Activated CD8-positive, alpha-beta memory T cell treated with anti-CD3 and anti-CD28 coated beads, Interleukin-2, amount 50 U/mL, for 24 hours (primary cell): ENCODE measurements around the gene SLC23A1.
"Not testable (repeated sequence)": the region's sequence is repeated elsewhere in the genome, so short reads cannot be mapped to it uniquely, and the experiment has no call there.

Experiments used
- DNase-seq: peaks from one replicate; pipeline ENCODE4 v3.0.0-alpha.2; 2020; ENCODE audit errors: extremely low read depth

Gene SLC23A1

DNA sequence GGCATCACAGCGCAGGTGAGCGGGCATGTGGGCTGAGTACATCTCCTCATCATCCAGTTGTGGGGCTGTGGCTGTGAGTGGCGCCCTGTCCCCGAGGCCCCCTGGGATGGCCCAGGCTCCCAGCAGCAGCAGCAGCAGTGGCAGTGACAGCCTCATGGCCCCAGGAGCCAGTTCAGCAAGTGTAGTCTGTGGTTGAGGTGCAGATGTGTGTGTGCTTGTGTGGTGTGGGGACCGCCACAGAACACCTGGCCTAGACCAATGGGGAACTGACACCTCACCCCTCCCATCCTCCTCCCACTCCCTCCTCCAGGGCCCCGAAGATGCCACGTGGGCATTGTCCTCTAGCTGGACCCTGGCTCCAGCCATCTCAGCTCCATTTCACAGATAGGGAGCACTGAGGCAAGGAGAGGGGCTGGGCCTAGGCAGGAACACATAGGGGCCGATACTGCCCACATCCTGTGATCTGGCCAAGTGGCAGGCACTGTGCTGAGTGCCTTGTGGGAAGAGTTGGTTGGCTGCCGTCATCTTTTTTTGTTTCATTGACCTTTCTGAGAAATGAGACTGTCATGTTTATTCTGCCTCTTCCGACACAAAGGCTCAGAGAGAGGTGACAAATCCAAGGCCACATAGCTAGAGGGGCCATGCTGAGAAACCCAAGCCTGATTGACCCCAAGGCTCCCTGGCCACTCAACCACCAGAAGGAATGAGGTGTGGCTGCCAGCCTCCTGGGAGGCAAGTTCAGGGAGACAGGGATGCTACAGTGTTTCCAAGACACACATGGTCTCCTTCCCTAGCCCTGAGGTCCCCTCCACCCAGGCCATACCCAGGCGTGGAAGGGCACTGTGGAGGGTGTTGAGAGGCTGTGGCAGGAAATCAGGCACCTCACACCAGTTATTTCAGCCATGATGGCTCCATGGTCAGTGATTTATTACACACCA, 6.9 kb upstream of the SLC23A1 start, which contains the start of gene MZB1:
TSS of gene MZB1 (minus strand) at position 213 of the 938 bp plus-strand sequence. CDS start at position 156, 57 bp downstream.
- no peak for DNase-seq

DNA sequence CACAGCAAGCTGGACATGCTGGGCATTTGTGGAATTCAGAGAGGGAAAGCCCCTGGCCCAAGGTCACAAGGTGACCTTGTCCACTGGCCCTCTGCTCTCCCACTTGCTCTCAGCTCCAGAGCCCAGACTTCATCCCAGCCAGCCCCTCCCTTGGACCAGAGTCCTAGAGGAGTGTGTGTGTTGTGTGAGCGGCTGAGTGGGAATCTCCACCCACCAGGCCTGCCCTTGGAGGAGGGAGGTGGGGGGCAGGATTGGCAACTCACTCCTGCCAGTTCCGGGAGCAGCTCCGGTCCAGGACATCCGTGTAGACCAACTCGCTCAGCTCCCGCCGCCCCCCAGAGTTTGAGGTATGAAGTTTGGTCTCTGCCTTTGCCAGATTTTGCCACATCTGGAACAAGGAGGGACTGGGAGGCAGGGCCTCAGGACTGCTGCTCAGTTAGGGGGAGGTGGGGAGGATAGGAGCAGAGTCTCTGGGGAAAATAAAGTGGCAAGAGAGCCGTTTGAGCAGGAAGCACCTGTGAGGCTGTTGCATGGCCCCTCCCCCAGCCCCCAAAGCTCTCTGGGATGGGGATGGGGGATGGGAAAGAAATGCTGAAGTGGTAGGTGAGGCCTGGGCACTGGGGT, 5.2 kb upstream of the SLC23A1 start:
- DNase-seq: no peak

DNA sequence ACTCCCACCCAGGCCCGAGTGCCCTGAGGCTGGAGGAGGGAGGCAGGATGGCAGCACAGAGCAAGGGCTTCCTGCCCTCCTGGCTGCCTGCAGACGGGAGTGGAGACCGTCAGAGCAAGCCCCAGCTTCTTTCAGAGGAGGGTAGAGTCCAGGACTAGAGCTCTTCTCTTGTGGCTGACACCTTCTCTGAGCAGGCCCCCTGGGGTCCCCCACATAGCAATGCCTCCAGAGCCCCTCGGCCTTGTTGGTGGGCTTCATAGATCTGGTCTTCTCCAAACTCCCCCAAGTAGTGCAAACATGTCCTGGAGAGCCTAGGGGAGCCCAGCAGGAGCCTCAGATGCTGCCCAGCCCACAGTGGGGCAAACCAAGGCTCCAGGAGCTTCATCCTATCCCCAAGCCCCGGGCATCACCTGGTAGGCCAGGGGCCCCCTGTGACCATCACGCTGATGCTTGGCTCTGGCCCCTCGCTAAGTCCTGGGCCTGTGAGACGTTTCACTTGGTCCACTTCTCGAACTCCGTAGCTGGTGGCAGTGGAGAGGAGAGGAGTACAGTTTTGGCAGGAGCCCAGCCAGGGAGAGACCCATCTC, 4.6 kb upstream of the SLC23A1 start:
- no peak for DNase-seq

DNA sequence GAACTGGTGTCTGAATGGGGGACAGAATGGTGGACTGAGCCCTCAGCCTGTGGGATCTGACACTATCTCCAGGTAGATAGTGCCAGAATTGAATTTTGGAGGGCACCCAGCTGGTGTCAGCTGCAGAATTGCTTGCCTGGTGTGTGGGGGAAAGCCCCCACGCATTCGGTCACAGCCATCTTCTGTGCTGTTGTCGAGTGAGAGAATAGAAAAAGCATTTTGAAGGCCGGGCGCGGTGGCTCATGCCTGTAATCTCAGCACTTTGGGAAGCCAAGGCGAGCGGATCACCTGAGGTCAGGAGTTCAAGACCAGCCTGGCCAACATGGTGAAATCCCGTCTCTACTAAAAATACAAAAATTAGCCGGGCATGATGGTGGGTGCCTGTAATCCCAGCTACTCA, 3.9 kb upstream of the SLC23A1 start:
- not testable (repeated sequence) for DNase-seq

DNA sequence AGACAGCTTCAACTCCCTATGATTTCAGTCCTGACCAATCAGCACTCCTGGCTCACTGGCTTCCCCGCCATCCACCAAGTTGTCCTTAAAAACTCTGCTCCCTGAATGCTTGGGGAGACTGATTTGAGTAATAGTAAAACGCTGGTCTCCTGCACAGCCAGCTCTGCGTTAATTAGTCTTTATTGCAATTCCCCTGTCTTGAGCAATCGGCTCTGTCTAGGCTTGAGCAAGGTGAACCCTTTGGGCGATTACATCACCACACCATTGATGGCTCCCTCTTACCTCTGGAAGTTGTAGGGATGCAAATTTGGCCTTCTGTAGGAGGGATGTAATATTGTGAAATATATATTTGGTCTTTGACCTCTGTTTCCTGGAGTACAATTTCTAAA, 2.9 kb upstream of the SLC23A1 start:
- no peak for DNase-seq

DNA sequence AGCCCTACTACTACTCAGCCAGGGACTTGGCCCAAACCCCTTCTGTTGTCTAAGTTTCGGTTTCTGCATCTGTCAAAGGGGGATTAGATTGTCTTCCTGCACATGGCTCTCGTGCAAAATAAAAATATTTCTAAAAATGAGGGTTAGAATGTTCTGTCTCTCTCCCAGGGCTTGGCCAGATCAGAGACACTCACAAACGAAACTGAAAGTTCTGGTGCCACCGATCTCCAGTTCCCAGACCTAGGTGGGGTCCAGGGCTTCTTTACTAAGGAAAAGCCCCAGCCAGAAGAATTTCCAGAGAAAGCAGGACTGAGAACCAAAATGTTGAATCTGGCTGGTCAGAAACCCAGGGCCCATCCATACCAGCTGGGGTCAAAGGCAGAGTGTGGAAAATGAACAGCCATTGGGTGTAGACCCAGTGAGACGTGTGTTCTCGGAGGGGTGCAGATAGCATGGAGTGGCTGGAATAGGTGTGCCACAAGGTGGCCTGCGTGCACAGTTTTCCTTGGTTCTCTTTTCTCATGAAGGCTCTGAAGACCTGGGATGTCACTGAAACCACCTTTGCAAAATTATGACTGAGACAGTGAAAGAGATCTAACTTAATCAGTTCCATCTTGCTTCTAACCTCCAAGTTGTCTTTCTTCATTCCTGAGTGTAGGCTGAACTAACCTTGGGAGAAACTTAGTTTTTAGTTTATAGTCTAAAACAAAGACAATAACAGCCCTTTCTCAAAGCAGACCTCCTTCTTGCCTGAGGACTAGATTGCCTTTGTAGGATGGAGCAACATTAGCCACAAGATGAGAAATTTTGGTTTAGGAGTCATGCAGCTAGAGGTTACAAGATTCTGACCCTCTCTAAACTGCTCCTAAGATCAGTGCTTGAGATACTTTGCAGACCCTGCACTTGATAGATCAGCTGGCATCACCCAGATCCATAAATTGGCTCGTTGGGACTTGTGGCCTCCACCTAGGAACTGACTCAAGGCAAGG, 2.3 kb upstream of the SLC23A1 start:
- no peak for DNase-seq

DNA sequence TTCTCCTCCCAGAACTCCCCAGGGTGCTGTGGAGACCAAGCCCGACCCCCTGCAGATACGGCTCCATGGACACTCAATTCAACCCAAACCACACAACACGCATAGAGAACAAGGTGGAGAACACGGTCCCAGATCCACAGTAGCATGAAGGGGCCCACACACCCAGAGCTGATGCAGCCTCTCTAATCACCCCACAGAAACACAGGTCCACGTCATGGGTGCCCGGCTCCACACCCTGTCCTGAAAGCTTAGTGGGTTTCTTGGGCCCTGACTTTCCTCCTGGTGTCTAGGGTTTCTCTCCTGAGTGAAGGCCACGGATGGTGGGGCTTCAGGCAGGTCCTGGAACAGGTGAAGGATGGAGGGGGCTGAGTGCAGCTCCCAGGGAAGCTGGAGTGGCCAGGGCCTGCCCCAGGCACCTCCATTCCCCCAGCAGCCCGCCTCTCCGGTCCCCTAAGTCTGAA, 1.5 kb upstream of the SLC23A1 start:
- no peak for DNase-seq

DNA sequence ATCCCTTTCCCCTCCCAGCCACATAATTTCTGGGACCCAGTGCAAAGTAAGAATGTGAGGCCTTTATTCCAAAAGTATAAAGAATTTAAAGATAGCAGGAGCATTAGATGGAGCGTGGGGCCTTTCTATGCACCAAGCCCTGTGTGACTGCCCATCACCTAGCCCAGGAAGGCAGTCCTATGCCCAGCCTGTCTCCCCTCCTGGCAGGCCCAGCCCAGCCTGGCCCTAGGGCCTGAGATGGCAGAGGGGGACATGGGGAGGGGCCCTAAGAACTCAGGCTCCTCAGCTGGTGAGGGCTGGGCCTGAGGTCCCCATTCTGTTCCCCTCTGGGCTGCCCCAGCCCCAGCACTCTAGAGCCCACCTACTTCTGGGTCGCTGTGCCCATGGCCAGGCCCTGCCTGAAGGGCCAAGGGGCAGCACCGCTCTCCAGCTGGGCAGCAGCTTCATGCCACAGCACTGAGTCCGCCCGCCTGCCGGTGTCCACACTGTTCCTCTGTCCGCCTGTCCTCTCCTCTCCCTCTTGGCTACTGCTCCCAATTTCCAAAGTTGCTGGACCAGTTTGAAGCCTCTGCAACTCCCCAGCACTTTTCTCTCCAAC, 995 bp upstream of the SLC23A1 start:
- no peak for DNase-seq

DNA sequence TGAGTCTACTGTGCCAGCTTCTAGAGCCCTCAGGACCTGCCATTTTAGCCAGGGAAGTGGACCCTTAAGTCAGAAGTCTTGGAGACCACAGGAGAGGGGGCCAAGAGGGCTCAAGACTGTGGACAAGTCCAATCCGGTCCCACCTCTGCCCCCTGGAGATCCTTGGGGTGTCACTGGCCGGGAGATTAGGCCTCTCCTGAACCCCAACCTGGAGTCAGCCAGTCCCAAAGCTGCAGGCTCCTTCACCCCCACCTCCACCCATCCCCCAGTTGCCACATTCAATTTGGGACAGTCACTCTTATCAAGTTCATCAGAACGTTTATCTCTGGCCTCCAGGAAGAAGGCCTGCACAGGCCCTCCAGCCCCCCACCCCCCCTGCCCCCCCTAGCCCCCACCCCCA, 290 bp downstream of the SLC23A1 start:
- DNase-seq: no peak

DNA sequence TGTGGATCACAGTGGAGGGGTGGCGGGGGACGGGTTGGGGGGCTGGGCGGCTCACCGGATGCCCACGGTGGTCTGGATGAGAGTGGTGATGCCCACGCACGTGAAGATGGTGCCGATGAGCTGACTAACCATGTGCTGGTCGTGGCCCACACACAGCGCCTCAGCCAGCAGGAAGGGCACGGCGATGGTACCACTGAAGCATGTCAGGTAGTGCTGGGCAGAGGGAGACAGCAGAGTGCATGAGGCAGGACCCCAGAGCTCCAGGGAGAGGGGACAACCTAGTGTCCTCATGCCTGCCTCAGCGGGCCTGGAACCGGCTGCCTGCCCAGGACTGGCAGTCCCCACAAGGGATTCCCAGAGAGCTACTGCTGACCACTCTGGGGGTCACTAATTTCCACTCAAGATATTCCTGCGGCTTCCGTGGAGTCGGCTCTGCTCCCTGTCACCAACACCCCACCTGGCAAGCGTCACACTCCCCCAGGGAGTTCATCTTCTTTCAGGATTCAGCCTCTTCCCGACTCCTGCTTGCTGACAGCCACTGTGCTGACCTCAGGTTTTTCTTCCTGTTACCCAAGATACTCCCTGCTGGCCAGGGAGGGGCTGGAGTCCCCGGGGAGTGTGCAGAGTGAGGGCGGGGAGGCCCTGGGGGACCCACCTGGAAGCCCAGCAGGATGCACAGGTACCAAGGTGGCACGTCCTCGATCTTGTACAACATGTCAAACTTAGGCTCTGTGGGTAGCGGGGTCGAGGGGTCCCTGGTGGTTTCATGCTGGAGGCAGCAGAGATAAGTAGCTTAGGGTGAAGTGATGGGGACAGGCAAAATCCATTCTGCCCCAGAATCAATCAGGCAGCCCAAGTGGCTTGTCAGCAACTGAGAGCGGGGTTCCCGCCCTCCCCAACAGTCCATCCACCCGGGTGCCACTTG, 998 bp downstream of the SLC23A1 start:
- DNase-seq: no peak

DNA sequence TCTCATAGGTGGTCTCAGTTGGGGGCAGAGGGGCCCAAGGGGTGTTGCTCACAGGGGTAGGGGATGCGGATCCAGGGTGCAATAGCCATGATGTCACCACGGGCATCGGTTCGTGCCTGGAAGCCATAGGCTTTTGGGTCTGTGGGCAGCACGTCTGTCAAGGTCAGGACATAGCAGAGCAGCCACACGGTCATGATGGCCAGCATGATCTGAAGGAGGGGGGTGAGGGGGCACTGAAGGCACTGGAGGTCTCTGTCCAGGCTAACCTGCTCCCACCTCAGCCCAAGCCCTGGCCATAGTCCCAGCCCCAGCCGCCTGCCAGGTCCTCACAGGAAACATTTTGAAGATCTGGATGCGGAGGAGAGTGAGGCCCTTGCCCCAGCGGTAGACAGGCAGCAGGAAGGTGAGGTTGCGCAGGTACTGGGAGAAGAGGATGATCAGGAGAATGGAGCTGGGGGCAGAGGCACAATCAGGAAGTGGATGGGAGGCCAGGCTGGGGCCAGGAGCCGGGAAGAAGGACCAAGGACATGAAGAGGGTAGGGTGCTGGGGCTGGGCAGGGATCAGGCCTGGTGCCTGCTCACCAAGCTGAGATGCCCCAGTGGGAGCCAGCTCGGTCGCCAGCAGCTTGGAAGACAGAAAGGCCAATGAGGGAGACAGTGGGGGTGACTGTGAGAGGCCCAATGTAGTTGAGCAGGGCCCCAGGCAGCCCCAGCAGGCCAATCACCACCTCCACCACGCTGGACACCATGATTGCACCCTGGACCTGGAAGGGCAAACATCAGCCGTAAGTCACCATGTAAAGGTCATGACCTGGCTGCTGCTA, 3.3 kb downstream of the SLC23A1 start:
- DNase-seq: no peak

DNA sequence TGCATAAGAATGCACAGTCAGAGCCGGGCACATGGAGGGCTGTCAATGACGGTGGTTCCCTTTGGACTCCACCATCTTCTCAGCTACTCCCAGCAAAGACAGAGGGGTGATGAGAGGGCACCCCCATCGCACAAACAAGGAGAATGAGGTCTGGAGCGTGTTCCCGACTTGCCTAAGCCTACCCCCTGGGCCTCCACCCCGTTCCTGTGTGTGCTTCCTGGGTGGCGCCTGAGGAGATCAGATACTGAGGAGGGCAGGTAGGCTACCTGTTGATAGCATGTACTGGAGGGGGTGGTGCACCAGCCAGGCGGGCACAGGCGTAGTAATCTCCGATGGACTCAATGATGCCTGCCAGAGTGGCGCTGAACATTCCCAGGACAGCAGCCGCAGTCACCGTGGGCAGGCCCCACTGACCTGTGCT, 4.1 kb downstream of the SLC23A1 start:
- DNase-seq: no peak

DNA sequence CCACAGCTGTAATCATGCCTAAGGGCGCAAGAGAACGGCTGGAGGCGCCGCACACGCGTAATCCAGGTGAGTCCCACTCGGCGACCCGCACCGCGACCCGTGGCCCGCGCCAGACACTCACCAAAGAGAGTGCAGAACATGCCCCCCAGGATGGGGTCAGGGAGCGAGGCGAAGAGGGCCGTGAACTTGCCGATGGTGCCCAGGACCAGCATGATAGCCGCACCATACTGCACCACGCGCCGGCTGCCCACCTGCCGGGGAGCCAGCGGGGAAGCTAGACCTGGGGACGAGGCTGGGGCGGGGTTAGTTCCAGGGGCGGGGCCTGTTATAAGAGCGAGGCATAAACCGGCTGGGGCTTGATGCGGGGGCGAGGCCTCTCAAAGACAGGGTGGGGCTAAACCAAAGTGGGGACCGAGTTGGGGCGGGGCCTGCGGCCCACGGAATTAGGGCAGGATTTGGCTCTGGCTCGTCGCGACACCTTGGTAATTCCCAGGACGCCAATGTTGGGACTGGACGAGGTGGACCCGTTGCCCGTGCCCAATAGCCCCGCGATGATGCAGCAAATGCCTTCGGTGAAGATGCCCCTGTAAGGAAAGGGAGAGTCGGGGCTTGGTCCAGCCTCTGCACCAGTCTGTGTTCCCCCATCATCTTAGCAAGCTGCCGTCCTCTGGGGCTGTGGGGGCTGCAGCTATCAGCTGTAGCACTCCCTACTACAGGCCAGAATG, 4.8 kb downstream of the SLC23A1 start:
- DNase-seq: no peak

DNA sequence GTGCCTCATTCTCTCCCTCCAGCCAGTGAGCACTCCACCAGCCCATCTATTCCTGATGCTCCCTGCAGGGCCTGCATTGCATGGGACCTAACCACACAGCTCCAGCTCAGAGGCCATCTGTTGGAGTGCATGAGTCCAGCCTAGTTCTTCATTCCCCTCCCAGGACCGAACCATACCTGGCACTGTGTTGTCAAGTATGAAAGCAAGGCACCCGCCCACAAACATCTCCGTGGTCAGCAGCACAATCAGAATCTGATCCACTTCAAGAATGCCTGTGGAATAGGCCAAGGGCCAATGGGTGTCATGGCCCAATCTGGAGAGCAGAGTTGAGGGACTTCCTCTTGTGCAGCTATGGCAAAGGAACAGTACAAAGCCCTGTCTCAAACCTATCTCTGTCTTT, 5.9 kb downstream of the SLC23A1 start:
- no peak for DNase-seq

DNA sequence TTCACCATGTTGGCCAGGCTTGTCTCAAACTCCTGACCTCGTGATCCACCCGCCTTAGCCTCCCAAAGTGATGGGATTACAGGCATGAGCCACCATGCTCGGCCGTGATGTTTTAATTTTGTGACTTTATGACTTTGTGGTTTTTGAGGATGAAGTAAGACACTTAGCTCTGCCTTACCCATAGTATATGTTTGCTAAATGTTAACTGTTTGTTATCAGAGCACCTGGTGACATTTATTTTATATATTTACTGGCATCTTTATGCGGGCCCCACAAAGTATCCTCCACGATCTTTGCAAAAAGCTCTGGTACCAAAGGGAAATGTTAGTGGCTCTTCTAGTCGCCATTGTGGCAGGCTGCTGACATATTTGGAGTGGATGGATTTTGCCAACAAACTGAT, 6.7 kb downstream of the SLC23A1 start:
- no peak for DNase-seq

DNA sequence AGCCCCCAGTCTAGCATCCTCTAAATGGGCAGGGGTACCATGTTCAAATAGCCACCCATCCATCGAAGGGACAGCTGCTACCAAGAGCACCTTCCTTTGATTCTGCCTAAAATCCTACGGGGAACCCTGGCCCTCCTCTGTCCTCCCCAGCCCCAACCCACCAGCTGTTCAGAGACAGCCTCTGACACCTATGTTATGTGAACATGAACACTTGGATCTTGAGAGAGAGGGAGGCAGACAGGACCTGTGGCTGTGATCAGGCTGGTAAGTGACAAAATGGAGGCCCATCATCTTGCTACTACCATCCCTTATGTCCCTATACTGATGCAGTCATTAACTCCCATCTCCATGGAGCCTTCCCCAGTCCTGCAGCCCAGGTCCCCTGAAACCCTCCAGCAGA, 8.2 kb downstream of the SLC23A1 start:
- DNase-seq: no peak

DNA sequence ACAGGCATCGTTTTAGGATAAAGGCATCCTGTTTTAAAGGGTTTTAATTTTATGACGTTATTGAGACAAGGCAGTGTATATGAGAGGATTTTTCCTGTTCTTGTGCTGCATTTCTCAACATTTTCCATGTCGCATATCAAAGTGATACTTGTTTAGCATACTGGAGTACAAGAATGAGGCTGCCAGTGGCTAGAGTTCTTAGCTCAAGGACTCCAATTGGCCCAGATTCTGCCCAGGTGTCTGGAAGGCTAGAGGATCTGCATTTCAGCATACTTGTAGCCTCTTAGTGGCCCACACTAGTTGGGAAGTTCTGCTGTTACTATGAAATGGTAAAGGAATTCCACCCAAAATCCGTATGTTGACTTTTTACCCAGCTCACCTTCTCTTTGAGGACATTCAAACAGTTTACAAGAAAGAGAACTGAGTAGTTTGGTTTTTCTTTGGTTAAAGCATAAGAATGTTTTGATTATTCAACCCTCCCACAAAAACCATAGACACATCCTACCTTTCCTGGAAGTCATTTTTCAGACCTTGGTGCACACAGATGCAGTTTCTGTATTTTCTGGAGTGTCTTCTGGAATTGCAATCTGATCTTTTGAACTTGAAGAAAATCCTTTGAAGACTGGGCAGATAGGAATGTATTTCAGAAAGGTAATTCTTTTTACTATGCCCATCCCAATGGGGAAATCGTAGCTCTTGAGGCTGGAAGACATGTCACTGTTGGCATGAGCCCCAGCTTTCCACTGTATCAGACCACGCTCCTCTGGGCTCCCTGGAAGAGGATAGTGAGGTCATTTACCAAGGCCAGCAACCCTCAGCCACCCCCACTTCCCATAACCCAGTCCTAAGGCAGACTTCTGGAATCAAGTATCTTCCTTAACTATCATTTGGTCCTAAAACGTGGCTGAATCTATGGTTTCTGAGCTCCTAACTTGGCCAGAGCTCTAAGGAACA, 11.3 kb downstream of the SLC23A1 start:
- no peak for DNase-seq
